WI38 (cell line): ENCODE data around the gene SGMS2.

Experiments
- H3K4me3 ChIP-seq: 2 replicates; pipeline ENCODE4 v1.5.1; 2011; ENCODE audit warnings: low read depth, mild to moderate bottlenecking, control low read depth, low read length
- TF ChIP-seq, protein P1 (sequence below): IDR thresholded peaks from 2 replicates; pipeline ENCODE4 v1.5.1; 2012; ENCODE audit warnings: low read depth, mild to moderate bottlenecking, control low read depth, low read length

Gene SGMS2

DNA sequence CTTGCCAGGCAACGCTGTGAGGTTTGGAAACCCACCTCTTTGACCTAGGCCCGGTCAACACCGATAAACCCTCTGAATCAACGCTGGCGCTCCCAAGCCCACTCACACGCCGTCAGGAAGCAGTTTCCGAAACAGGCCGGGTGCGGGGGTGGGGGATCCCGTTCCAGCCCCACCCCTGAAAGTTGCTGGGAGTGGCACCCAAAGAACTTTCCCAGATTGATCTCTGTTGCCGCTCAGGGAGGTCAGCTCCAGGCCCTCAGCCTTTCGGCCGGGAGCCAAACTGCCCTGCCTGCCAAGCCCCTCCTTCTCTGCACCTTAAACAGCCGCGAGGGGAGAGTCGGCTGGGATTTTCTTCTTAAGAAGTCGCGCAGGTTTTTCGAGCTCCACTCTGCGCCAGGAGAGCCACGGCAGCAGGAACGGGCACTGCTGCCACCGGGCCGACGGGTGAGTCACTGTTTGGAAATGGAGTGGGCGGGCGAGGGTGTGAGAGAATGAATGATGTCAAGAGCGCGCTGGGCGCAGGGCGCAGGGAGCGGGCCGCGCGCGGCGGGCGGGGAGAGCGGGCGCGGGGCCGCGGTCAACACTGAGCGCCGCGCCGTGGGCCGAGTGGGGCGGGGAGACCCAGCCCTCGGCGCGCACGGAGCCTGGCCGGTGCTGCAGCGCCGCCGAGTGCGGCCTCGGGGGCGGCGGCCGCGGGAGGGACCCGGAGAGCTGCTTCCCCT, at the start of gene SGMS2:
SGMS2 (plus strand) TSS at position 583 of the 722 bp plus-strand sequence. CDS start 70,622 bp downstream, outside the sequence.
- peak within 1 kb of the TSS; percentile 77 for H3K4me3 ChIP-seq
- TF ChIP-seq, protein P1, sequence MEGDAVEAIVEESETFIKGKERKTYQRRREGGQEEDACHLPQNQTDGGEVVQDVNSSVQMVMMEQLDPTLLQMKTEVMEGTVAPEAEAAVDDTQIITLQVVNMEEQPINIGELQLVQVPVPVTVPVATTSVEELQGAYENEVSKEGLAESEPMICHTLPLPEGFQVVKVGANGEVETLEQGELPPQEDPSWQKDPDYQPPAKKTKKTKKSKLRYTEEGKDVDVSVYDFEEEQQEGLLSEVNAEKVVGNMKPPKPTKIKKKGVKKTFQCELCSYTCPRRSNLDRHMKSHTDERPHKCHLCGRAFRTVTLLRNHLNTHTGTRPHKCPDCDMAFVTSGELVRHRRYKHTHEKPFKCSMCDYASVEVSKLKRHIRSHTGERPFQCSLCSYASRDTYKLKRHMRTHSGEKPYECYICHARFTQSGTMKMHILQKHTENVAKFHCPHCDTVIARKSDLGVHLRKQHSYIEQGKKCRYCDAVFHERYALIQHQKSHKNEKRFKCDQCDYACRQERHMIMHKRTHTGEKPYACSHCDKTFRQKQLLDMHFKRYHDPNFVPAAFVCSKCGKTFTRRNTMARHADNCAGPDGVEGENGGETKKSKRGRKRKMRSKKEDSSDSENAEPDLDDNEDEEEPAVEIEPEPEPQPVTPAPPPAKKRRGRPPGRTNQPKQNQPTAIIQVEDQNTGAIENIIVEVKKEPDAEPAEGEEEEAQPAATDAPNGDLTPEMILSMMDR: no peak

DNA sequence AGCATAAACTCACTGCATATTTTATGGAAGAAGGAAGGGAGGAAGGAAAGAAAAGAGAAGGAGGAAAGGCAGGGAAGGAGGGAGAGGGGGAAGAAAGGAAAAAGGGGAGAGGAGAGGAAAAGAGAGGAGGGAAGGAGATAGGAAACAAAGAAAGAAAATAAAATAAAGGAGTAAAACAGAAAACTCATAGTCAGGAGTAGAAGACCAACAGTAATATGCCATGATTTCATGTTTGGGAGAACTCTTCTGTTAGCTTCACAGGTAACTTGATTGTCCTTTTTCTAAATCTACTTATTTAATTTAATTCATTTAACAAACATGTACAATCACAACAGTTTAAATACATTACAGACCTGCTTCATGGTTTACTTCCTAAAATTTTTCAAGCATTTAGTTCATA, 46.8 kb upstream of the SGMS2 start:
- no peak overlapping the region for H3K4me3 ChIP-seq
- TF ChIP-seq, protein P1: no peak

DNA sequence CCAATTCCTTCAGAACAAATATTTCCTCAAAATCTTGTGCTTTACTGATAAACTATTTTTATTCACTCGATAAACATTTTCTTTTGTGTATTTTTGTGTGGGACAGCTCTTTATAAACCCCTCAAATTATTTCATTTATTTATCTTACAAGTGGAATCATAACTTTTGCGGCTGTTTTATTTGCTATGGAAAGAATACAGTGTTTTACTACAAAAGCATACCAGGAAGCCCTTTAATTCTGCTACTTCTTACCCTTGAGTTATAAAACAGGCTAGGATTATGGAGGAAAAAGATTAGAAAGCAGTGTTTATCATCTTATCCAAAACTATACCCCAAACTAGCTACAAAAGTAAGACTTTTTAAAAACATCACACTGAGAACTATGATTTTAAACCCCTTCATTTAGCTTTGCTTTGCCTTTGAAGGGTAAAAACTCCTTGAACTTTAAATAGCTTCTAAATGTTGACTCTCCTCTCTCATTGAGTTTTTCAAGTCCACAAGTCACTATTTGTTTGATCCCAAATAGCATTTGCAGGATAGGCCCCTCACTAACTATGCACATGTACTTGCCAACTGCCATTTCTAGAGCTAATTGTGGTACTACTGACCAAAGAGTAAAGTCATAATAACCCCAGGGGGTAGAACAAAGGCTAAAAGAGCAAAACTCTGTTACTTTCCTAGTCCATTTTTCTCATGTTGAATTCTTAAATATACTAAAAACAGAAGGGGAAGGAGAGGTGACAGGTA, 45.8 kb upstream of the SGMS2 start:
- H3K4me3 ChIP-seq: no peak overlapping the region
- TF ChIP-seq, protein P1: no peak

DNA sequence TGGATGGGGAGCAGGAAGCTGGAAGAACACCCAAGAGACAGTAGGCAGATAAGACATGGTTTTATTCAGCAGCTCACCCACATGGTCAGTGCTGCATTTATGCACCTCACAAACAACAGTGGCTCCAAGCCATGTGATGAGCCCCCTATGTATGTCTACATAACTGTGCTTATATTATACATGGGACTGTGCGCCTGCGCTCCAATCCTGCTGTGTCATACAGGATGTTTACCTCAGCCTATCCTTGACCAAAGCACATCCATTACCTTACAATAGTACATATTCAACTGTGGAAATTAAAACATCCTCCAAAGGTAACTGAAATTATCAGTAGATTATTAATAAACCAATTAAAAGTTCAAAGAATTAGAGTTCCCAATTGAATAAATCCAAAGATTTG, 44.1 kb upstream of the SGMS2 start:
- no peak overlapping the region for H3K4me3 ChIP-seq
- TF ChIP-seq, protein P1: no peak

DNA sequence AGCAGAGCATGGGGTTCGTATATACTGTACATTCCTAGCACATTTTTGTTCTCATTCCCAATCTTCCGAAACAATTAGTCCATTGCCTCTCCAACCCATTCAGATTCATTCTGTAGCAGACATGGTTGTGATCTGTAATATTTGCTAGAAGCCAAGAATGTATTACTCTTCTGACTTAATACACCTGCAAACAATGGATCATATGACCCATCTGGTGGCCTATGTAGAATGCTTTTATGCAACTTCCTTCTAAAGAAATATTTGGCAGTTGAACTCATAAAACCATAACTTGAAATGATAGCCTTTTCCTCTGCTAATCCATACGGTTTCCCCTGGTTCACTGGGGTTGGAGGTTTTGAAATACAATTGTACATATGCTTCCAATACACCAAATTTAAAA, 32.8 kb upstream of the SGMS2 start:
- TF ChIP-seq, protein P1: no peak
- no peak overlapping the region for H3K4me3 ChIP-seq

DNA sequence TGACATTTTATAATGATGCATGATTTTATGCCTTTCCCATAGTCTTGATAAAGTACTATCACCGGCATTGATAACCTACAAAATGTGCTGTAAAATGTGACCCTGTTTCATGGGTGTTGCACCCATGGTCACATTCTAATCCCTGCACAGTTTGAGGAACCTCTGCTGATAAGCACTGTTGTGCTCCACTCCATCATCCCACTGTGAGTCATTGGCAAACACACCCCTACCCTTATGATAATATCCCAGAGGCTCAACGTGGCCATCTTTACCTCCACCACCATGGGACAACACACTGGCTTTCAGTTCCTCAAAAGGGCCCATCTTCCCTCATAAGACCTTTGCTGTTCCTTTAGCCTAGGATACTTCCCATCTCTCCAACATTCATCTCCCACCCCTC, 32.0 kb upstream of the SGMS2 start:
- TF ChIP-seq, protein P1: no peak

DNA sequence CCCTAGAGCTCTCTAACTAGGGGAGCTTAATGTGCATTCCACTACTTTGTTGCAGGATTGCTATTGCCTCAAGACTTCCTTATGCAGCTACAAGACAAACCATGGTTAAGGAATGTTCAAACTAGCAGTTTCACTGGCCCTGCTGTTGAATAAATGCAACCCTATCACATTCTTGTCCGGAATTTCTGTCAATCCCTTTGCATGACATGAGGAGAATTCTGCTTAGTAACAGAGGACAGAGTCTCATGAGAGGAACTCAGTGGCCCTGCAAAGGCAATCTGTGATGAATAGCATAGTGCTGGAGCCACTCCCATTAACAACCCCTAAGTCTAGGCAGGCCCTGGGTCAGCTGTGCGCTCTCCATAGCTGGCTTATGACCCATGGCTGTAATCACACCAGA, 30.7 kb upstream of the SGMS2 start:
- H3K4me3 ChIP-seq: no peak overlapping the region
- TF ChIP-seq, protein P1: no peak

More for the DNA sequence above, 32.0 kb upstream of the SGMS2 start:
- no peak overlapping the region for H3K4me3 ChIP-seq
